Mononuclear cell (primary cell): ENCODE results near the gene PTX4. TPM values are rescaled to one million over a fixed set of nuclear protein-coding genes. Genes with fewer than 3 reads are reported as not detected.
A peak's percentile ranks its signal among the peaks of the same experiment; 100 is the strongest.

Experiments used
- H3K27me3 ChIP-seq: 2 replicates; pipeline ENCODE4 v1.6.0; 2011; ENCODE audit warnings: low read length, control low read depth; ENCODE audit not compliant: insufficient read depth
- H3K4me1 ChIP-seq: 2 replicates; pipeline ENCODE4 v1.5.1; 2011; ENCODE audit warnings: mild to moderate bottlenecking, low read length, control low read depth; ENCODE audit not compliant: insufficient read depth
- H3K4me3 ChIP-seq: 2 replicates; pipeline ENCODE4 v1.5.1; 2011; ENCODE audit warnings: mild to moderate bottlenecking, low read length, moderate library complexity
- H3K9me3 ChIP-seq: 2 replicates; pipeline ENCODE4 v1.5.1; 2011; ENCODE audit warnings: low read depth, mild to moderate bottlenecking, control low read depth, low read length
- total RNA-seq: library from RNA; depleted of rRNA; stranded (reverse); fragments of >200 nt; gene quantifications from one replicate; pipeline ENCODE4 v1.2.3, GENCODE V29; 2012

PTX4 gene
- total RNA-seq, 1 donor: not detected

DNA sequence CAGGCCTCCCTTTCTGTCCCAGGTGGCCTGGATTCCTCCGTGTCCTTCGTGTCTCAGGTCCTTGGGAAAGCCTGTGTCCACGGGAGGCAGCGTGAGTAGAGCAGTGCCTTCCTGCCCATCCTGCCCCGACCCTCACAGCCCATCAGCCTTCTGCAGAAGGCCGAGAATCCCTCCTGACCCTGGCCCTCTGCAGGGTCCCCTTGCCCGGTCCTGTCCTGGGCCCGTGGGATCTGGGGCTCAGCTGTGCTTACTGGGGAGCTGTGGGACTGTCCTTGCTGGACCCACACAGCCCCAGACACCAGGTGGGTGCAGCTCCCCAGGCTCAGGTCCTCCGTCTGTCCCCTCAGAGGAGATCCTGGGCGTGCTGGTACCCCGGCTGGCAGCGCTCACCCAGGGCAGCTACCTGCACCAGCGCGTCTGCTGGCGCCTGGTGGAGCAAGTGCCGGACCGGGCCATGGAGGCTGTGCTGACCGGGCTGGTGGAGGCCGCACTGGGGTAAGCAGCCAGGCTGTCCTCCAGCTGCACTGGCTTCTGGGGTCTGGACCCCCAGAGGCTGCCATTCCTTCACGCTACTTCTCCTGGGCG, 8.4 kb upstream of the PTX4 start:
- H3K4me3 ChIP-seq: no peak overlapping the region
- peaks cover 22% of the 10 kb centered on the region for H3K4me1 ChIP-seq
- H3K9me3 ChIP-seq: no peaks in the 10 kb centered on the region
- no peaks in the 10 kb centered on the region for H3K27me3 ChIP-seq

DNA sequence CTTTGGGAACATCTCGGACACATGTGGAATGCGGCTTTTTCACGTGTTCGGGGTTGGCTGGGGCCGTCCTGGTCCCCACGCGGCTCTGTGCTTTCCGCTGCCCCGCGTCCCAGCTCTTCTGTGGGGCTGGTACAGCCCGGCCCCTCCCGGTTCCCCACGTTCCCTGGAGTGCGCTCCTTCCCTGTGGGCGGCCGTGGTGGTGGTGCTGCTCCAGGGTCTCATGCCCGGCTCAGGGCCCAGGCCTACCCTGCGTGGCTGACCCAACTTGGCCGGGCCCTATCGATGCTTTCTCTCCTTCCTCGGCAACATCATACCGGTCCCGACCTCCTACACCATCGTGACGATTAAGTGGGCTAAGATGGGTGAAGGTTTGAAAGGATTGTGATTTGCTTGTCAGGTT, 7.7 kb upstream of the PTX4 start:
- no peak overlapping the region for H3K4me3 ChIP-seq
- peaks cover 23% of the 10 kb centered on the region for H3K4me1 ChIP-seq
- H3K9me3 ChIP-seq: no peaks in the 10 kb centered on the region
- no peaks in the 10 kb centered on the region for H3K27me3 ChIP-seq

DNA sequence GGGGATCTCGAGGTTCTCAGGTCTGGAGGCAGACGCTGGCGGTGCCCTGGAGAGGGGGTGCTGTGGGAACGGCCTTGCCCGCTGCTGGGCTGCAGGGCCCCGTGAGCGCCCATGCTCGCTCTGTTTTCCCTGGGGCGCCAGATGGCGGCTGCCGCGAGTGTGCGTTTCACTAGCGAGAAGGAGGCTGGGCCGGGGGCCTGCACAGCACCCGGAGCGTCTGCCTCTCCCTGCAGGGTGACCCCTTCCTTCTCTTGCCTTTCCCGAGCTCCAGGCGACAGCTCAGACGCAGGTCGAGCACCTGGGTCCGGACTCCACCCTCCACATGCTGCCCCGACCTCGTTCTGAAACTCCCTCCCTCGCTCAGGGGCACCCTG, 7.1 kb upstream of the PTX4 start:
- peaks cover 23% of the 10 kb centered on the region for H3K4me1 ChIP-seq

DNA sequence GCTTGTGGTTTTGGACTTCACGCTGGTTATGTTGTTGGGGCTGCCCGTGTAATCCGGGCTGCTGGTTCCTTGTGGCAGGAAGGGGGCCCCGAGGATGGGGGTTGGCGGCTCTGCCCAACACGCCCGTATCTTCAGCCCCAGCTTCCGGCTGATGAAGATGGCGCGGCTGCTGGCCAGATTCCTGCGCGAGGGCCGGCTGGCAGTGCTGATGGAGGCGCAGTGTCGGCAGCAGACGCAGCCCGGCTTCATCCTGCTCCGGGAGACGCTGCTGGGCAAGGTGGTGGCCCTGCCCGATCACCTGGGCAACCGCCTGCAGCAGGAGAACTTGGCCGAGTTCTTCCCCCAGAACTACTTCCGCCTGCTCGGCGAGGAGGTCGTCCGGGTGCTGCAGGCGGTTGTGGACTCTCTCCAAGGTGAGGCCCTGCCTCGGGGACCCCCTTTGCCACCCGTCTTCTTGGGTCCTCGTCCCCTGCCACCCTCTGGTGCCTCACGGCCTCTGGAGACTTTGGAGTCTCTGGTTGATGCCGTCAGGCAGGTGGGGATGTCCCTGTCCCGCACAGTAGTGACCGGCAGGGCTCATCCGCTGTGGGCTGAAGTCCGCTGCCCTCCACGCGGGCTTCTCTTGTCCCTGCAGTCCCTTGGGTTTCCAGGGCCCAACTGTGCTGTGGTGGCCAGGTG, 6.6 kb upstream of the PTX4 start:
- Histone ChIP-seq H3K27me3 (no peaks in the 10 kb centered on the region), H3K9me3 (no peaks in the 10 kb centered on the region), H3K4me1 (peaks cover 23% of the 10 kb centered on the region), H3K4me3 (no peak overlapping the region)

More for the DNA sequence above, 7.1 kb upstream of the PTX4 start:
- Histone ChIP-seq H3K4me3 (no peak overlapping the region), H3K9me3 (no peaks in the 10 kb centered on the region), H3K27me3 (no peaks in the 10 kb centered on the region)

DNA sequence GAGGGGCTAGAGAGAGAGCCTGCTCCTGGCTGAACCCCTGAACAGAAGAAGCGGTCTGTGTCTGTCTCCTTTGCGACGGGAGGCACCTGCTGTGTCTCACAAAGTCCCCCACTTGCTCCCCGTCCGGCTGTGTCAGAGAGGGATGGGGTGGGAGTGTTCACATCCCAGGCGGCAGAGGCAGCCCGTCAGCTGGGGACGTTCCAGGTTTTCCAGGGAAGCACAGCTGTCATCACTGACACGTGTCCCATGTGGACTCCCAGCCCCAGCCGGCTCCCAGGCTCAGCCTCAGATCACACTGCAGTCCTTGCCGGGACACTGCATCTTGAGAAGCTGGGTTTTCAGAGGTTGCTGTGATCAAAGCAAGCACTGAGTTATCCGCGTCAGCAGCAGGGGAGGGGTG, 6.0 kb upstream of the PTX4 start:
- H3K9me3 ChIP-seq: no peaks in the 10 kb centered on the region
- H3K4me3 ChIP-seq: no peak overlapping the region
- H3K4me1 ChIP-seq: peaks cover 23% of the 10 kb centered on the region
- no peaks in the 10 kb centered on the region for H3K27me3 ChIP-seq

DNA sequence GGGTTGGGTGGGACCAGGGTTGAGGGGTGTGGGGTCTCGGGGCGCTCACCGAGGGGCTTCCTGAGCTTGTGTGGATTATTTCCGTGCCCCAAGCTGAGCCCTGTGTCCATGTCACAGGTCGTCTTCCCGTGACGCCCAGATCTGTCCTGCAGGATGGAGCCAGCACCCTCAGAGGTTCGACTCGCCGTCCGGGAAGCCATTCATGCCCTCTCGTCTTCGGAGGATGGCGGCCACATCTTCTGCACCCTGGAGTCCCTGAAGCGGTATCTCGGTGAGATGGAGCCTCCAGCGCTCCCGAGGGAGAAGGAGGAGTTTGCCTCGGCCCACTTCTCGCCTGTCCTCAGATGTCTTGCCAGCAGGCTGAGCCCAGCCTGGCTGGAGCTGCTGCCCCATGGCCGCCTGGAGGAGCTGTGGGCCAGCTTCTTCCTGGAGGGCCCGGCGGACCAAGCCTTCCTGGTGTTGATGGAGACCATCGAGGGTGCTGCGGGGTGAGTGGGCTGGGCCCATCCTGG, 5.4 kb upstream of the PTX4 start:
- Histone ChIP-seq H3K9me3 (no peaks in the 10 kb centered on the region), H3K4me3 (peak overlapping the region; percentile 58), H3K4me1 (peaks cover 23% of the 10 kb centered on the region), H3K27me3 (no peaks in the 10 kb centered on the region)

DNA sequence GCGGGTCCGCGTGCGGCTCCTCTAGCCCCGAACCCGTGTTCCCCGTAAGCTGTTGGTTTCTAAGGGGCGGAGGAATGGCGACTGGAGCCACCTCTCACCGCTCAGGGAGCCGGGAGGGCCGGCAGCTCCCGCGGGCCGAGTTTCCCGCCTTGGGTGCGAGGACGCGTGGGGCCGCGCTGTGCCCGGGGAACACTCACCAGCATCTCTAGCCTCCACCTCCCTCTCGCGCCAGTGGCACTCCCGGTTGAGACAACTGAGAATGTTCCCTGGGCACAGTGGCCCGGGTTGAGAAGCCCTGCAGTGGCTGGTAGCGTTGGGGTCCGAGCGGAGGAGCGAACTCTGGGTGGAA, 5.0 kb upstream of the PTX4 start:
- Histone ChIP-seq H3K9me3 (no peaks in the 10 kb centered on the region), H3K27me3 (no peaks in the 10 kb centered on the region), H3K4me1 (peaks cover 26% of the 10 kb centered on the region), H3K4me3 (peak overlapping the region; percentile 58)

DNA sequence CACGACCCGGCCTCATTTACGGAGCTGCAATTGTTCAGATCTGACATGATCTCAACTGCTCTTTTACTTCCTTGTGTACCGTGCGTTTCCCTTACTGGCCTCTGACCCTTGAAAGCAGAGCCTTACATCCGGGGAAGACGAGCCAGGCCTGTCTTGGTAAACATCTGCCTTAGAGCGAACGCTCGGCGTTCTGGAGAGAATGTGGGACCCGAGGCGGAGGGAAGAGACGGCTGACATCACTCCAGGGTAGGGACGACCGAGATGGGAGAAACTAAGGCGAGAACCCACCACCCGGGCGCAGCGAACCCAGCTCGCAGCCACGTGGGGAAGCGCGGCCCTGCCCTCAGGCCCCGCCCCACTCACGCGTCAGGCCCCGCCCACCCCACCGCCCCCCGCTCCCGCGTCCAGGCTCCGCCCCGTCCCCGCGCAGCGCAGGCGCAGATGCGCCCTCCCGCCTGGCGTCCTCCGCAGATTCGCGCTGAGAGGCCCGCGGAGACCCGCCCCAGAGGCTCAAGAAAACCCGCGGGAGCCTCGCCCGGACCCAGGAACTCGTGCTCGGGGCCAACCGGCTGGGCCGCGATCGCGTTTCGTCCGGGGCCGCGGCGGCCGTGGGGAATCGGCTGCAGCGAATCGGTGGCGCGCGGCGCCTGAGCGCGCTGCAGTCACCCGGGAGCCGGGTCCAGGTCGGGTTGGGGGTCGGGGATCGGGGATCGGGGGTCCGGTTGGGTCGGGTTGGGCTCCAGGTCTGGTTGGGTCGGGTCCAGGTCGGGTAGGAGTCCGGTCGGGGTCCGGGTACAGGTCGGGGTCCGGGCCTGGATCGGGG, 4.4 kb upstream of the PTX4 start, which contains the start of gene TELO2:
TSS of gene TELO2 (plus strand) at position 438 of the 823 bp plus-strand sequence. CDS start 922 bp downstream, outside the sequence.
- Histone ChIP-seq H3K9me3 (no peaks in the 10 kb centered on the region), H3K4me3 (peak within 1 kb of the TSS; percentile 58), H3K27me3 (no peaks in the 10 kb centered on the region), H3K4me1 (peaks cover 29% of the 10 kb centered on the region)

DNA sequence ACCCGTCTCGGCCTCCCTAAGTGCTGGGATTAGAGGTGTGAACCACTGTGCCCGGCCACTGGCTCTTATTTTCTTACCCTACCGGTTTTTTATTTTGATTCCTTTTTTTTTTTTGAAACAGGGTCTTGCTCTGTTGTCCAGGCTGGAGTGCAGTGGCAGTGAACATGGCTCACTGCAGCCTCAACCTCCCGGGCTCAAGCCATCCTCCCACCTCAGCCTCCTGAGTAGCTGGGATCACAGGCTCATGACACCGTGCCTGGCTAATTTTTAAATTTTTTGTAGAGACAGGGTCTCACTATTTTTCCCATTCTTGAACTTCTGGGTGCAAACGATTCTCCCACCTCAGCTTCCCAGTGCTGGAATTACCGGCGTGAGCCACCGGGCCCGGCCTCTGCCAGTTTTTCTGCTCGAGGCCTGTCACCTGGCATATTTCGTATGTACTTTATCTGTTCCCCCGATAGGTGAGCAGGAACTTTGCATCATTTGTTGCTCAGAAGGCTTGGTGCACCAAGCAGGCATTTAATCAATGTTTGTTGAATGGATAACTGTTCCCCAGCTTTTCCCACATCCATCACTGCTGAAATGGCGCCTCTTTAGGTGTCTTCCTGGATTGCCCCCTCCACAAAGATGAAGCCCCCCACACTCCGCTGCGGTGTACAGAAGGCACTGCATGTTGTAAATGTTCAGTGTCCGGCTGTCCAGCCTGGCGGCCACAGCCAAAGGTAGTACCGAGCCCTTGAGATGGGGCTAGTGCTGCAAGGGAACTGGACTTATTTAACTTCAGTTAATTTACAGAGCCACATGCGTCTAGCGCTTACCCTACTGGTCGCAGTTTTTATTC, 3.6 kb upstream of the PTX4 start:
- Histone ChIP-seq H3K4me3 (peak overlapping the region; percentile 37), H3K27me3 (no peaks in the 10 kb centered on the region), H3K9me3 (no peaks in the 10 kb centered on the region), H3K4me1 (peaks cover 29% of the 10 kb centered on the region)

DNA sequence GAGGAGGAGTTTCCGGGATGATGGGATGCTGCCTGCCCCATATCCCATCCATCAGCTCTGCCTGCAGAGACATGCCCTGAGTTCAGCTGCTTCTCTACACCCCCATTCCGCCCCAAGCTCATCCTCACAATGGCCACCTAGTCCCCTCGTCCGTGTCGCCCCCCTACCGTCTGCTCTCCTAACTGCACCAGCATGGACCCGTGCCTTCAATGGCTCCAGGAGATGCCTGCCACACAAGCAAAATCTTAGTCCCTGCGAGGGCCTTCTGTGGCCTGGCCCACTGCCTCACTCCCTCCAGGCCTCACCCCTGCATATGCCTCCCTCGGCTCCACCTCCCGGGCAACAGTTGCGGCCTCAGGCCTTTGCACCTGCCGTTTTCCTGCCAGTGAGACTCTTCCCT, 2.6 kb upstream of the PTX4 start:
- Histone ChIP-seq H3K9me3 (no peaks in the 10 kb centered on the region), H3K4me3 (no peak overlapping the region), H3K4me1 (peaks cover 29% of the 10 kb centered on the region), H3K27me3 (no peaks in the 10 kb centered on the region)

DNA sequence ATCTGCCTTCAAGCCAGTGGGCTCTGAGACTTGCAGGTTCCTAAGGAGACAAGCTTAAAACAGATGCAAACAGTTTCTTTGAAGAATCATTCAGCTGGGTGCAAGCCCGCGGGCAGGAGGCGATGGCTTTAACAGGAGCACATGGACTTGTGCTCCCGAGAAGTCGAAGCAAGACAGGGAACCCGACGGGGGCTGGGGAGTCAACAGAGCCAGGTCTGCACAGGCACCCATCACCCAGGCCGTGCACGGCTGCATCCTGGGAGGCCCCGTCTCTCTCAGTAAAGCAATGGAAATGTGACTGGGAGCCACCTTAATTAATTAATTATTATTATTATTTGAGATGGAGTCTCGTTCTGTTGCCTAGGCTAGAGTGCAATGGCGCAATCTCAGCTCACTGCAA, 333 bp upstream of the PTX4 start:
- Histone ChIP-seq H3K27me3 (no peaks in the 10 kb centered on the region), H3K4me1 (peaks cover 25% of the 10 kb centered on the region), H3K4me3 (no peak overlapping the region), H3K9me3 (no peaks in the 10 kb centered on the region)

DNA sequence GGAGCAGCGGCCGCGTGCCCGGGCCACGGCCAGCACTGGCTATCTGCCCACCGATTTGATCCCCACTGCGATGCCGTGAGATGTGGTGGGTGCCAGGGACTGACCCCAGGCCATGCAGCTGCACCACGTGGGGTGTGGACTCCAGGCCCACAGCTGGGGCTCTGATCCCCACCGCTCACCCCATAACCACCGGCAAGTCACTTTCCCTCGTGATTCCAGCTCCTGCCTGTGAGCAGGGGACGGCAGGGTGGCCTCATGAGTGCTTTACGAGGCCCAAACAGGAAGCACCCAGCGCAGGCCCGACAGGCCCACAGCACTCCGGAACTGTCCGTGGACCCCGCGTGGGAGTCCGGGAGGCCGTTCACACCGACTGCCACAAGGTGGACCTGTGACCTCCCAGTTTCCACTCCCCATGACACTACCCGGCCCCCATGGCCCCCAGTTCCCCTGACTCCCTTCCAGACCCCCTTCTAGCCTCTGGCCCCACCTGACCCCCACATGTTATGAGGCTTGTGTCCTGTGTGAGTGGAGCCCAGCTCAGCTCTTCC, 616 bp downstream of the PTX4 start:
- H3K27me3 ChIP-seq: no peaks in the 10 kb centered on the region
- peaks cover 30% of the 10 kb centered on the region for H3K4me1 ChIP-seq
- H3K4me3 ChIP-seq: no peak overlapping the region
- H3K9me3 ChIP-seq: no peaks in the 10 kb centered on the region

DNA sequence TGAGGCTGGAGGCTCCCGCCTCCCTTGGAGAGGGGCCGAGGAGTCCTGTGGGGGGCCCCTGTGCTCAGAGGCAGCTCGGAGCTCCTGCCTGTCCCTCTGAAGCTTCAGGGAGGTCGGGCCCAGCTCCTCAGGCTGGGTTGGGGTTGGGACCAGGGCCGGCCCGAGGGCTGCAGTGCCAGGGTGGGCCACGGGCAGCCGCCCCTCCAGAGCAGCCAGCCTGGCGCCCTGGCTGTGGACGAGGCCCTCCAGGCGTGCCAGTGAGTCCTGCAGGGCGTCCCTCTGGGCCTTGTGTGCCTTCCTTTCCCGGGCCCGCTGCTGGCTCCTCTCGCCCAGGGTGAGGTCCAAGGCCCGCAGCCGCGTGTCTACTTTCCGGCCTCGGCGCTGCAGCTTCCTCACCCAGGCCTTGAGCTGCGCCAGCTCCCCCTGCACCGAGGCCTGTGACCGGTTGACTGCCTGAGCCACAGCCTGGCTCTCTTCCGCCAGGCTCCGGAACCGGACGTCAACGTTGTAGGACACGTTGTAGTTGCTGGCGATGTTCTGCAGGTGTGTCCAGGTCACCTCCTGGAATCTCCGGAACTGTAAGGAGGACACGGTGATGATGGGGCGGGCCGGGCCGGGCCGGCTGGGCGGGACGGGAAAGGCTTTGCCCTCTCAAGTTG, 1.2 kb downstream of the PTX4 start:
- Histone ChIP-seq H3K4me3 (no peak overlapping the region), H3K9me3 (no peaks in the 10 kb centered on the region), H3K4me1 (peaks cover 26% of the 10 kb centered on the region), H3K27me3 (no peaks in the 10 kb centered on the region)
